ENCODE data around the gene TTC31.
A peak's percentile ranks its signal among the peaks of the same experiment; 100 is the strongest.

Gene TTC31

DNA sequence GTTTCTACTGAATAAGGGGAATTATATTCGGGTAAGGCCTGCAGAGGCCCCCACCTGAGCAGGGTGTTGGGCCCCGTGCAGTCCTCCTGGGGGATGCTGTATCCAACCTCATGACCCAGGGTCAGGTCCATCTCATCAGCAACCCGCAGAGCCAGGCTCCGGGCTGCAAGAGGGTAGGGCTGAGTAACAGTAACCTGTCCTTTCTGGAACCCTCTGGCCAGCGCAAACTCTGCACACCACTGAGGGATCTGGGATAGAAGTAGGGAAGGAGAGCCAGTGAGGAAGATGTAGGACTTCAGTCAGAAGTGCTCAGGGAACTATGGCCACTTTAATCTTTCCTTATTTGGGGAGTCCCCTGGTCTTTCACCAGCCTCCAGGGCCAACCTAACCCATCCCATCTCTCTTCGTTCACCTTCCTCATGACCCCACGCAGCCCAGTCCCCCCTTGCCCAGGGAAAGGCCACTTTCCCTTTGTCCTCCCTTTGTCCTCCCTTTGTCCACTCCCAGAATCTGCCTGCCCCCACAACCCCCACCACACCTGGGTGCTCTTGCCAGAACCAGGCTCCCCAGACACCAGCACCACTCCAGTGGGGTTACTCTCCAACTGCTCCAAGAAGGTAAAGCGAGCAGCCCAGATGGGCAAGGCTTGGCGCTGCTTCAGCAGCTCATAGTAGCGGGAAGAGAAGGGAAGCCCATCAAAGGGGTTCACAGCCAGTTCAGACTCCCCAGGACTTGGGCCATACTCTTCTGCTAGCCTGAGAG is 42.3 kb downstream of the TTC31 start:
- H3K4me3 ChIP-seq (ENCODE audit: low read depth, low read length): no peak overlapping the region
- in situ Hi-C loops (cut with HindIII; ENCODE audit: low sequenced_read_pairs): loop anchor here (5.0 kb wide), 1 partner anchor 88 kb away; no protein-coding TSS in a partner anchor
- no peak for DNase-seq (ENCODE audit: low read depth)
- TF ChIP-seq, protein P1, sequence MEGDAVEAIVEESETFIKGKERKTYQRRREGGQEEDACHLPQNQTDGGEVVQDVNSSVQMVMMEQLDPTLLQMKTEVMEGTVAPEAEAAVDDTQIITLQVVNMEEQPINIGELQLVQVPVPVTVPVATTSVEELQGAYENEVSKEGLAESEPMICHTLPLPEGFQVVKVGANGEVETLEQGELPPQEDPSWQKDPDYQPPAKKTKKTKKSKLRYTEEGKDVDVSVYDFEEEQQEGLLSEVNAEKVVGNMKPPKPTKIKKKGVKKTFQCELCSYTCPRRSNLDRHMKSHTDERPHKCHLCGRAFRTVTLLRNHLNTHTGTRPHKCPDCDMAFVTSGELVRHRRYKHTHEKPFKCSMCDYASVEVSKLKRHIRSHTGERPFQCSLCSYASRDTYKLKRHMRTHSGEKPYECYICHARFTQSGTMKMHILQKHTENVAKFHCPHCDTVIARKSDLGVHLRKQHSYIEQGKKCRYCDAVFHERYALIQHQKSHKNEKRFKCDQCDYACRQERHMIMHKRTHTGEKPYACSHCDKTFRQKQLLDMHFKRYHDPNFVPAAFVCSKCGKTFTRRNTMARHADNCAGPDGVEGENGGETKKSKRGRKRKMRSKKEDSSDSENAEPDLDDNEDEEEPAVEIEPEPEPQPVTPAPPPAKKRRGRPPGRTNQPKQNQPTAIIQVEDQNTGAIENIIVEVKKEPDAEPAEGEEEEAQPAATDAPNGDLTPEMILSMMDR (IDR thresholded peaks at IDR 0.05; ENCODE audit: low read depth, low read length, missing control alignments): no peak

DNA sequence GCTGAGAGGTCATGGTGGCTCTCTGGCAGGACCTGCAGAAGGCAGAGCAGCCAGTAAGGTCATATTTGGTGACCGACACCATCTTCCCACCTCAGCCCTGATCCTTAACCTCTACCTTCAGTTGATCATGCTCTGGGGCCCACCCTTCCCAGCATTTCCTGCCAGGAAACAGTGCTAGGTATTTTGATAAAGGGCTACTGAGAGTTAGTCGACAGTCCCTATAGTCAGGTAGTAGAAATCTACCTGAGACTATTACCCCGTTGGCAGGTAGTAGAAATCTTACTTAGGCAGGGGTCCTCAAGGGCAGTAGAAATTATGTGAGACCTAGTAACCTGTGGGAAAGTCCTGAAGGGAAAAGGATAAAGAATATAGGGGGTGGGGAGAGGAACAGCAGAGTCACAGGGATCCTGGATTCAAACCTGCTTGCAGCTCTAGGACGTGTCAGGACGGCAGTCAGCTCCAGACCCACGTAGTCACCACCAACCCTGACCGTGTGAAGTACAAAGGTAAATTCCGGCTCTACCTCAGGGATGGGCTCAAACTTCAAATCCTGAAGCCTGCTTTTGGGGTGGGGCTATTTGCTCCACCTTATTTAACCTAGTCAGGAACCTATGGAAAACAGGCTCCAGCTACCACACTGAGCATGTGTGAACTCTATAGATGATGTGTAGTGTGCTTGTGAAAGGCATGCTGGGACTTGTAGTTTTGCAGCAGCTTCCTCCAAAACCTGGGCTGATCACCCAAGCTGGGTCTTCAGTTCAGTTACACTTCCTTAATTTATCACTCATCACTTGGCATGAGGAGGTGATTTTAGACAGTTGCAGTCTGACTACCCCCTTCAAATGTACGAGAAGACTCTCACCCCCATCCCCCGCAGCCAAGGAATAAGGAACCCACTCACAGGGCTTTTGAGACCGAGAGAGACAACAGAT is 43.1 kb downstream of the TTC31 start, which contains the start of gene DQX1:
DQX1 (minus strand) TSS at position 515 of the 932 bp plus-strand sequence; CDS start at position 13, 502 bp downstream.
- in situ Hi-C loops (cut with HindIII; ENCODE audit: low sequenced_read_pairs): loop anchor here (5.0 kb wide), 1 partner anchor 89 kb away; no protein-coding TSS in a partner anchor
- no peak within 1 kb of the TSS for H3K4me3 ChIP-seq (ENCODE audit: low read depth, low read length)
- DNase-seq (ENCODE audit: low read depth): no peak
- TF ChIP-seq, protein P1 (IDR thresholded peaks at IDR 0.05; ENCODE audit: low read depth, low read length, missing control alignments): no peak

DNA sequence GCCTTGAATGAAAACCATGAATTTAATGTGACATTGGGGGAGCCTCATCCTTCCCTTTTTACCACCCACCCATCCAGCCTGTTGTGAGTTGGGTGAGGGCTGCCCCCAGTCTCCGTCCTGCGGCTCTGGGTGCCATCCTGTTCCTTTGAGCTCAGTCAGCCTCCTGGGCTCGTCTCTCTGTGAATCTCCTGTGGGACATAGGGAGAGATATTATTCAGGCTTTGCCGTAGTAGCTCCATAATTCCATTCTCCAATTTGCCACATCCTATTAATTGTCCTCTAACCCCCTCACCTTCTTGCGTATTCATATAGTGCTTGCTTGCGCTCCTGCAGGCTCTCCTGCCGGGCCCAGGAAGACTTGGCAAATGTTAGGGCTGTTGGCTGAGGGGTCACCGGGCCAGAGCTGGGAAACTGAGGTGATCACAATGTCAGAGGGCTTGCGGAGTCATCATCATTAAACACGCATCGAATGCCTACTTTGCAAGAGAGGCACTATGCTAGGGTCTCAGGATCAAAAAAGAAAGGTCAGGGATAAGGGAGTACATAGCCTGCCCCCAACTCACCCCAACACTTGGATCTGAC is 43.9 kb downstream of the TTC31 start:
- H3K4me3 ChIP-seq (ENCODE audit: low read depth, low read length): no peak overlapping the region
- in situ Hi-C loops (cut with HindIII; ENCODE audit: low sequenced_read_pairs): loop anchor here (5.0 kb wide), 1 partner anchor 89 kb away; no protein-coding TSS in a partner anchor
- TF ChIP-seq, protein P1 (IDR thresholded peaks at IDR 0.05; ENCODE audit: low read depth, low read length, missing control alignments): no peak
- no peak for DNase-seq (ENCODE audit: low read depth)

GRCh38 chr2:74527741-74528140 is 44.9 kb downstream of the TTC31 start:
- TF ChIP-seq, protein P1 (IDR thresholded peaks at IDR 0.05; ENCODE audit: low read depth, low read length, missing control alignments): no peak
- no peak overlapping the region for H3K4me3 ChIP-seq (ENCODE audit: low read depth, low read length)
- DNase-seq (ENCODE audit: low read depth): no peak
- in situ Hi-C loops (cut with HindIII; ENCODE audit: low sequenced_read_pairs): loop anchor here (5.0 kb wide), 1 partner anchor 90 kb away; no protein-coding TSS in a partner anchor

DNA sequence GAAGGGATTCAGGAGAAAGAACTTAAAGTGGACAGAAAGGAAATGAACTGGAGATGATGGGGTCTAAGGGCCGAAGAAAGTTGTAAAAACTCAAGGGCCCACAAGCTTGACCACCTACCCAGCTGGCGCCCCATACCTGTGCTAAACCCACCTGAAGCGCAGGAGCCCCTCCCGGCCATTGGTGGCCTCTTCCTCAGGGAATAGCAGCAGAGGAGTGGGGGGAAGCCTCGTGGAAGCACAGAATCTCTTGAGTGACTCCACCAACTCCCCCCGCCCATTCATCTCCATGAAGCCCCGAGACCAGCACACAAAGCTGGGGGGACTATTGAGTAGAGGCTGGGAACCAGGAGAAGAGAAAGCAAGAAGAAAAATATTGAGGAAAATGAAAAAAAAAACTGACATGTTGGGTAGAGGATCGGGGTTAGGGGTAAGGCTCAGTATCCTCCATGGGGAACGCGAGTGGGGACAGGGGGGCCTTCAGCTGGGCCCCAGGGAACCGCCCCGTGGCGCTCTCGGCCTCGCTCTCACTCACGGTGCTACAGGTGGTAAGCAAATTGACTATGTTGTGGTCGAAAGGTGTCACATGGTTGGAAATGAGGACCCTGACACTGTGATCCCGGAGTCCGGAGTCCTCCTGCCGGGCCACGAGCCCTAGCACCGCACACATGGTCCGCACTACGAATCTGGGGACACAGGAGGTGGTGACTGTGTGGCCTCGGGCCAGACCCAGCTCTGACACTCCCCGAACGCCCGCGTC is 45.9 kb downstream of the TTC31 start:
- H3K4me3 ChIP-seq (ENCODE audit: low read depth, low read length): peak overlapping the region; percentile 99
- TF ChIP-seq, protein P1 (IDR thresholded peaks at IDR 0.05; ENCODE audit: low read depth, low read length, missing control alignments): no peak
- in situ Hi-C loops (cut with HindIII; ENCODE audit: low sequenced_read_pairs): loop anchor here (5.0 kb wide), 1 partner anchor 91 kb away; no protein-coding TSS in a partner anchor
- no peak for DNase-seq (ENCODE audit: low read depth)

All from astrocyte of the cerebellum (primary cell).